Measurements from ENCODE around the gene ARHGEF19.

The ARHGEF19 gene

GRCh38 chr1:16153999-16154673, 58.3 kb downstream of the ARHGEF19 start:
- Histone ChIP-seq H3K4me1 (ENCODE audit: insufficient read depth, poor library complexity, severe bottlenecking) (peaks cover 43% of the 10 kb centered on the region), H3K4me3 (ENCODE audit: severe bottlenecking) (peak overlapping the region; percentile 68), H3K27me3 (ENCODE audit: insufficient read depth, poor library complexity, severe bottlenecking) (no peaks in the 10 kb centered on the region), H3K27ac (ENCODE audit: poor library complexity, severe bottlenecking) (peak overlapping the region; percentile 99), H3K9me3 (ENCODE audit: severe bottlenecking) (no peaks in the 10 kb centered on the region), H3K36me3 (ENCODE audit: low read depth) (peaks cover 60% of the 10 kb centered on the region)
- DNase-seq (ENCODE audit: low spot score) = no peak
- no peak for ATAC-seq (ENCODE audit: low read depth)
- TF ChIP-seq CTCF (IDR thresholded peaks at IDR 0.05; ENCODE audit: poor library complexity, severe bottlenecking) = no peak

- Histone ChIP-seq H3K27me3 (ENCODE audit: insufficient read depth, poor library complexity, severe bottlenecking) (no peaks in the 10 kb centered on the region), H3K4me1 (ENCODE audit: insufficient read depth, poor library complexity, severe bottlenecking) (peaks cover 43% of the 10 kb centered on the region), H3K27ac (ENCODE audit: poor library complexity, severe bottlenecking) (peak overlapping the region; percentile 99), H3K9me3 (ENCODE audit: severe bottlenecking) (no peaks in the 10 kb centered on the region), H3K36me3 (ENCODE audit: low read depth) (peaks cover 68% of the 10 kb centered on the region), H3K4me3 (ENCODE audit: severe bottlenecking) (peak overlapping the region; percentile 68)
- DNase-seq (ENCODE audit: low spot score) (no peak), ATAC-seq (ENCODE audit: low read depth) (no peak)
- no peak for TF ChIP-seq CTCF (IDR thresholded peaks at IDR 0.05; ENCODE audit: poor library complexity, severe bottlenecking)
Observed at GRCh38 chr1:16153096-16153998, 59.1 kb downstream of the ARHGEF19 start.

- Histone ChIP-seq H3K36me3 (ENCODE audit: low read depth) (peaks cover 76% of the 10 kb centered on the region), H3K27me3 (ENCODE audit: insufficient read depth, poor library complexity, severe bottlenecking) (no peaks in the 10 kb centered on the region), H3K4me3 (ENCODE audit: severe bottlenecking) (peak overlapping the region; percentile 68), H3K9me3 (ENCODE audit: severe bottlenecking) (no peaks in the 10 kb centered on the region), H3K27ac (ENCODE audit: poor library complexity, severe bottlenecking) (peak overlapping the region; percentile 99), H3K4me1 (ENCODE audit: insufficient read depth, poor library complexity, severe bottlenecking) (peaks cover 46% of the 10 kb centered on the region)
- no peak for ATAC-seq (ENCODE audit: low read depth)
- DNase-seq (ENCODE audit: low spot score) = no peak
- no peak for TF ChIP-seq CTCF (IDR thresholded peaks at IDR 0.05; ENCODE audit: poor library complexity, severe bottlenecking)
Observed at GRCh38 chr1:16152481-16153087, 59.9 kb downstream of the ARHGEF19 start.

- peaks cover 52% of the 10 kb centered on the region for H3K4me1 ChIP-seq (ENCODE audit: insufficient read depth, poor library complexity, severe bottlenecking)
- H3K9me3 ChIP-seq (ENCODE audit: severe bottlenecking) = no peaks in the 10 kb centered on the region
- no peak for TF ChIP-seq CTCF (IDR thresholded peaks at IDR 0.05; ENCODE audit: poor library complexity, severe bottlenecking)
- H3K27me3 ChIP-seq (ENCODE audit: insufficient read depth, poor library complexity, severe bottlenecking) = no peaks in the 10 kb centered on the region
- H3K4me3 ChIP-seq (ENCODE audit: severe bottlenecking) = peak overlapping the region; percentile 68
- no peak for ATAC-seq (ENCODE audit: low read depth)
- H3K36me3 ChIP-seq (ENCODE audit: low read depth) = peaks cover 82% of the 10 kb centered on the region
- H3K27ac ChIP-seq (ENCODE audit: poor library complexity, severe bottlenecking) = peak overlapping the region; percentile 99
- no peak for DNase-seq (ENCODE audit: low spot score)
Observed at GRCh38 chr1:16151995-16152384, 60.5 kb downstream of the ARHGEF19 start.
